Stimulated activated CD4-positive, alpha-beta T cell treated with anti-CD3 and anti-CD28 coated beads, Interleukin-15, amount 100 ng/mL, for 1 hour (primary cell): Measurements from ENCODE around the gene CENPM.
A peak's percentile ranks its signal among the peaks of the same experiment; 100 is the strongest.

Experiments used
- DNase-seq, 2 donors: peaks; one replicate each; pipeline ENCODE4 v3.0.0-alpha.2; 2020; ENCODE audit warnings: low read depth in 1 of 2, low spot score in 1 of 2

Gene CENPM

GRCh38 chr22:41946629-41947423 lies at the start of gene CENPM:
TSS of gene CENPM (minus strand) at chr22:41947152. CDS start at chr22:41947076, 76 bp downstream.
- peak; percentile 70 to 81 for DNase-seq

GRCh38 chr22:41995211-41995610 lies 48.3 kb upstream of the CENPM start:
- DNase-seq: no peak

- DNase-seq: no peak
Observed at GRCh38 chr22:41992496-41992895, 45.5 kb upstream of the CENPM start.

- no peak for DNase-seq
Observed at GRCh38 chr22:41991111-41991510, 44.2 kb upstream of the CENPM start.

GRCh38 chr22:41989246-41989645 lies 42.3 kb upstream of the CENPM start:
- DNase-seq: no peak

GRCh38 chr22:41987276-41987675 lies 40.3 kb upstream of the CENPM start:
- no peak for DNase-seq

GRCh38 chr22:41983513-41984405 lies 36.8 kb upstream of the CENPM start:
- DNase-seq: no peak

GRCh38 chr22:41982865-41983264 lies 35.9 kb upstream of the CENPM start:
- DNase-seq: no peak

- no peak for DNase-seq
Observed at GRCh38 chr22:41979423-41980250, 32.7 kb upstream of the CENPM start.

GRCh38 chr22:41978732-41979131 lies 31.8 kb upstream of the CENPM start:
- DNase-seq: no peak

GRCh38 chr22:41976961-41977566 lies 30.1 kb upstream of the CENPM start:
- DNase-seq: no peak

- peak in 1 of 2 donors; percentile 32 for DNase-seq
Observed at GRCh38 chr22:41976070-41976901, 29.3 kb upstream of the CENPM start.

GRCh38 chr22:41975299-41976069 lies 28.5 kb upstream of the CENPM start:
- DNase-seq: no peak

GRCh38 chr22:41974691-41975290 lies 27.8 kb upstream of the CENPM start:
- no peak for DNase-seq

GRCh38 chr22:41971431-41971830 lies 24.5 kb upstream of the CENPM start:
- DNase-seq: no peak

- no peak for DNase-seq
Observed at GRCh38 chr22:41970601-41971000, 23.6 kb upstream of the CENPM start.

- no peak for DNase-seq
Observed at GRCh38 chr22:41969110-41969646, 22.2 kb upstream of the CENPM start, which contains the start of gene SEPTIN3. TSS of gene SEPTIN3 (plus strand) at chr22:41969443. CDS start at chr22:41971493, 2,050 bp downstream.

GRCh38 chr22:41968601-41969000 lies 21.6 kb upstream of the CENPM start:
- no peak for DNase-seq
